ENCODE data around the gene TTLL6.

TTLL6 gene

DNA sequence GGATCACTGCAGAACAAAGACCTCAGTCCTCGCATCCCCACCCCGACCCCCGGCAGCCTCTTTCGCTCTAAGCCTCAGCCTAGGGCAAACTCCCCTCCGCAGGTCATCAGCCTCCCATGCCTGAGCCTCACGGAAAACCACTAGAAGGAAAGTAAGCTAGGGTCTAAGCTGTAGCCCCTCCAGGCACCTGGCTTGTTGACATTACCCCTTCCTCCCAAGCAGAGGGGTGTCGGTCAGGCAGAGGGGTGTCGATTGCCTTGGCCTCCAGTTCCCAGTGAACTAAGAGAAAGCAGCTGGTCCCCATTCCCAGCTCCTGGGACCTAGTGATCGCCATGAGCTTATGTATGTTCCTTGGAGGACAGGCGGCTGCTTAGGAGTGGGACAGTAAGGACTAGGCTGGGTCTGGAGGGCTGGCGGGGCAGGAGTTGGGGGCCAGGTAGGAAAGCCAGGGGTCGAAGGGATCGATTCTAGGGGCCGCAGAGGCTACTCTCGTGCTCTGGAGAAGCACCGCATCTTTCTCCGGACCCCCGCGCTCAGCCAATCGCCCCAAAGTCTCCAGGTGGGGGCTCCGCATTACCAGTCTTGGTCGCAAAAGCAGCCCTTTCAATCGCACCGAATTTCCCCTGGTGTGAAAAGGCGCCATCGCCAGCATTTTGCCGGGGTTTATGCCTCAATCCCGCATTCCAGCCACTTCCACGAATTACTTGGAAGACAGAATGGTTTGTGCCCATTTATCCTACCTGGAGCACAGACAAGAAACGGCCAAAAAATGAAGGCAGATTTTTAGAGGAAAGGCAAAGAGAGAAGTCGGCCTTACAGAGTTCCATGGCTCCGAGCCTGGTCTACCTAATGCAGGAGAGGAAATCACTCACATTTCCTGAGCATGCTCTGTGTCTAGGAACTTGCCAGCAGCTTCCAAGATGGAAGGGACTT, 67.1 kb downstream of the TTLL6 start:
- H3K9ac ChIP-seq (ENCODE audit: low read depth, low read length, poor library complexity), result no peak overlapping the region
- H4K8ac ChIP-seq (ENCODE audit: low read depth, low read length), result no peak overlapping the region
- peak overlapping the region; percentile 2 for H3K23ac ChIP-seq (ENCODE audit: low read depth, low read length, poor library complexity)
- no peak overlapping the region for H2BK12ac ChIP-seq (ENCODE audit: low read length)
- no peak overlapping the region for H3K14ac ChIP-seq (ENCODE audit: low read length)
- H3K36me3 ChIP-seq (replicated peaks in 1 of 2; ENCODE audit: control insufficient read depth in 2 of 2, insufficient read depth in 2 of 2, low read length in 2 of 2), result no peaks in the 10 kb centered on the region
- H2BK15ac ChIP-seq (ENCODE audit: low read length), result no peak overlapping the region
- H3K4me2 ChIP-seq (ENCODE audit: insufficient read depth, low read length, poor library complexity, severe bottlenecking), result no peak overlapping the region
- no peaks in the 10 kb centered on the region for H3K79me1 ChIP-seq (ENCODE audit: low read depth, low read length)
- H3K4me1 ChIP-seq (ENCODE audit: control insufficient read depth in 2 of 2, insufficient read depth in 1 of 2, low read depth in 1 of 2, low read length in 2 of 2), result no peaks in the 10 kb centered on the region
- DNase-seq (ENCODE audit: low spot score), result no peak
- no peak overlapping the region for H2AK5ac ChIP-seq (ENCODE audit: low read depth, low read length)
- no peak overlapping the region for H4K91ac ChIP-seq (ENCODE audit: low read depth, low read length, poor library complexity)
- H3K9me3 ChIP-seq (replicated peaks in 1 of 2; ENCODE audit: control insufficient read depth in 2 of 2, insufficient read depth in 1 of 2, low read depth in 1 of 2, low read length in 2 of 2), result peaks cover 2 to 7% of the 10 kb centered on the region in 2 donors
- WGBS, 2 donors (ENCODE audit: extremely low coverage in 2 of 2, insufficient read length in 2 of 2, insufficient replicate concordance in 1 of 2), result no CpG with 5 or more reads among the region's 32 CpGs
- H3K27ac ChIP-seq (replicated peaks; ENCODE audit: low read length), result no peak overlapping the region
- no peak overlapping the region for H2BK120ac ChIP-seq (ENCODE audit: low read depth, low read length)
- H3K18ac ChIP-seq (ENCODE audit: low read length), result no peak overlapping the region
- peaks cover 66 to 100% (median 92%) of the 10 kb centered on the region in 3 experiments for H3K27me3 ChIP-seq (ENCODE audit: control insufficient read depth in 3 of 3, insufficient read depth in 3 of 3, low read depth in 1 of 3, low read length in 3 of 3)
- H3K4me3 ChIP-seq (ENCODE audit: low read length in 2 of 2), result no peak overlapping the region
- H3K4ac ChIP-seq (ENCODE audit: low read length), result no peak overlapping the region
- no peak overlapping the region for H2BK5ac ChIP-seq (ENCODE audit: low read length)
- H2AFZ ChIP-seq (ENCODE audit: low read length), result no peak overlapping the region

- no CpG with 5 or more reads among the region's 16 CpGs for WGBS, 2 donors (ENCODE audit: extremely low coverage in 2 of 2, insufficient read length in 2 of 2, insufficient replicate concordance in 1 of 2)
These were observed 68.1 kb downstream of the TTLL6 start for GRCh38 chr17:48748718-48749566.

GRCh38 chr17:48747445-48748363, 69.3 kb downstream of the TTLL6 start:
- WGBS, 2 donors (ENCODE audit: extremely low coverage in 2 of 2, insufficient read length in 2 of 2, insufficient replicate concordance in 1 of 2), result no CpG with 5 or more reads among the region's 53 CpGs
- Histone ChIP-seq H3K4ac (ENCODE audit: low read length) (no peak overlapping the region), H3K27me3 (ENCODE audit: control insufficient read depth in 3 of 3, insufficient read depth in 3 of 3, low read depth in 1 of 3, low read length in 3 of 3) (peaks cover 48 to 100% (median 91%) of the 10 kb centered on the region in 3 experiments), H2BK15ac (ENCODE audit: low read length) (no peak overlapping the region), H2BK120ac (ENCODE audit: low read depth, low read length) (no peak overlapping the region), H3K4me2 (ENCODE audit: insufficient read depth, low read length, poor library complexity, severe bottlenecking) (no peak overlapping the region), H3K79me1 (ENCODE audit: low read depth, low read length) (no peaks in the 10 kb centered on the region), H3K4me3 (ENCODE audit: low read length in 2 of 2) (no peak overlapping the region), H3K9me3 (replicated peaks in 1 of 2; ENCODE audit: control insufficient read depth in 2 of 2, insufficient read depth in 1 of 2, low read depth in 1 of 2, low read length in 2 of 2) (peaks cover 0 to 7% of the 10 kb centered on the region in 2 donors), H3K9ac (ENCODE audit: low read depth, low read length, poor library complexity) (no peak overlapping the region), H3K27ac (replicated peaks; ENCODE audit: low read length) (no peak overlapping the region), H2BK12ac (ENCODE audit: low read length) (no peak overlapping the region), H4K91ac (ENCODE audit: low read depth, low read length, poor library complexity) (no peak overlapping the region), H2AFZ (ENCODE audit: low read length) (peak overlapping the region; percentile 30), H3K4me1 (ENCODE audit: control insufficient read depth in 2 of 2, insufficient read depth in 1 of 2, low read depth in 1 of 2, low read length in 2 of 2) (no peaks in the 10 kb centered on the region), H2AK5ac (ENCODE audit: low read depth, low read length) (no peak overlapping the region), H2BK5ac (ENCODE audit: low read length) (no peak overlapping the region), H3K23ac (ENCODE audit: low read depth, low read length, poor library complexity) (peak overlapping the region; percentile 25), H3K18ac (ENCODE audit: low read length) (peak overlapping the region; percentile 21), H3K14ac (ENCODE audit: low read length) (no peak overlapping the region), H3K36me3 (replicated peaks in 1 of 2; ENCODE audit: control insufficient read depth in 2 of 2, insufficient read depth in 2 of 2, low read length in 2 of 2) (no peaks in the 10 kb centered on the region), H4K8ac (ENCODE audit: low read depth, low read length) (no peak overlapping the region)
- no peak for DNase-seq (ENCODE audit: low spot score)

More at GRCh38 chr17:48748718-48749566, 68.1 kb downstream of the TTLL6 start:
- Histone ChIP-seq H3K36me3 (replicated peaks in 1 of 2; ENCODE audit: control insufficient read depth in 2 of 2, insufficient read depth in 2 of 2, low read length in 2 of 2) (no peaks in the 10 kb centered on the region), H2BK15ac (ENCODE audit: low read length) (no peak overlapping the region), H4K91ac (ENCODE audit: low read depth, low read length, poor library complexity) (no peak overlapping the region), H3K4me3 (ENCODE audit: low read length in 2 of 2) (no peak overlapping the region), H3K9me3 (replicated peaks in 1 of 2; ENCODE audit: control insufficient read depth in 2 of 2, insufficient read depth in 1 of 2, low read depth in 1 of 2, low read length in 2 of 2) (peaks cover 2 to 7% of the 10 kb centered on the region in 2 donors), H3K18ac (ENCODE audit: low read length) (no peak overlapping the region), H3K27me3 (ENCODE audit: control insufficient read depth in 3 of 3, insufficient read depth in 3 of 3, low read depth in 1 of 3, low read length in 3 of 3) (peaks cover 61 to 100% (median 91%) of the 10 kb centered on the region in 3 experiments), H3K79me1 (ENCODE audit: low read depth, low read length) (no peaks in the 10 kb centered on the region), H3K14ac (ENCODE audit: low read length) (no peak overlapping the region), H3K4me2 (ENCODE audit: insufficient read depth, low read length, poor library complexity, severe bottlenecking) (no peak overlapping the region), H2BK120ac (ENCODE audit: low read depth, low read length) (no peak overlapping the region), H3K27ac (replicated peaks; ENCODE audit: low read length) (no peak overlapping the region), H2BK12ac (ENCODE audit: low read length) (no peak overlapping the region), H4K8ac (ENCODE audit: low read depth, low read length) (no peak overlapping the region), H2BK5ac (ENCODE audit: low read length) (no peak overlapping the region), H2AK5ac (ENCODE audit: low read depth, low read length) (no peak overlapping the region), H3K23ac (ENCODE audit: low read depth, low read length, poor library complexity) (no peak overlapping the region), H3K4me1 (ENCODE audit: control insufficient read depth in 2 of 2, insufficient read depth in 1 of 2, low read depth in 1 of 2, low read length in 2 of 2) (no peaks in the 10 kb centered on the region), H3K4ac (ENCODE audit: low read length) (no peak overlapping the region), H2AFZ (ENCODE audit: low read length) (no peak overlapping the region), H3K9ac (ENCODE audit: low read depth, low read length, poor library complexity) (no peak overlapping the region)
- no peak for DNase-seq (ENCODE audit: low spot score)
